Tibial artery (tissue), 4 donors: ENCODE data around the gene SORCS2.

Experiments used
- DNase-seq, 2 donors: peaks; one replicate each; pipeline ENCODE4 v3.0.0-alpha.2; 2019
- H3K27ac ChIP-seq, 2 donors: fragments of 200-600 bp; sonication (generic) in 1 of 2; 1 replicate in 1 of 2; 2 replicates in 1 of 2; pipeline ENCODE4 v1.5.1; 2018 to 2019; ENCODE audit warnings: mild to moderate bottlenecking in 1 of 2
- H3K27me3 ChIP-seq, 2 donors: fragments of 200-600 bp; sonication (generic) in 1 of 2; one replicate each; pipeline versions ENCODE4 v1.5.1 to v1.6.0; 2016 to 2019
- H3K36me3 ChIP-seq, 3 donors: fragments of 200-600 bp; sonication (generic) in 2 of 3; one replicate each; pipeline ENCODE4 v1.5.1; 2016 to 2019; ENCODE audit warnings: mild to moderate bottlenecking in 2 of 3
- H3K4me1 ChIP-seq, 4 donors: fragments of 200-600 bp; sonication (generic) in 2 of 4; 1 replicate in 3 of 4; 2 replicates in 1 of 4; pipeline ENCODE4 v1.5.1; 2016 to 2019
- H3K4me3 ChIP-seq, 2 donors: fragments of 200-600 bp; sonication (generic) in 1 of 2; 1 replicate in 1 of 2; 2 replicates in 1 of 2; pipeline ENCODE4 v1.5.1; 2018 to 2019; ENCODE audit warnings: mild to moderate bottlenecking in 2 of 2
- H3K9me3 ChIP-seq, 3 donors: fragments of 200-600 bp; sonication (generic) in 1 of 3; one replicate each; pipeline ENCODE4 v1.5.1; 2016 to 2019
- intact Hi-C: fragments of 100-400 bp; cut with DNase I; formaldehyde crosslinking; loops from one replicate; pipeline ENCODE4 v1.15.0; 2023; ENCODE audit warnings: low total_unique reads
- TF ChIP-seq, protein P1 (sequence below), 2 experiments: fragments of 200-600 bp in 1 of 2; fragments of 450-650 bp in 1 of 2; IDR thresholded peaks; one replicate each; pipeline ENCODE4 v1.5.1; 2017 to 2019; ENCODE audit warnings: antibody characterized with exemption in 2 of 2, mild to moderate bottlenecking in 1 of 2, moderate library complexity in 1 of 2

SORCS2 gene

DNA sequence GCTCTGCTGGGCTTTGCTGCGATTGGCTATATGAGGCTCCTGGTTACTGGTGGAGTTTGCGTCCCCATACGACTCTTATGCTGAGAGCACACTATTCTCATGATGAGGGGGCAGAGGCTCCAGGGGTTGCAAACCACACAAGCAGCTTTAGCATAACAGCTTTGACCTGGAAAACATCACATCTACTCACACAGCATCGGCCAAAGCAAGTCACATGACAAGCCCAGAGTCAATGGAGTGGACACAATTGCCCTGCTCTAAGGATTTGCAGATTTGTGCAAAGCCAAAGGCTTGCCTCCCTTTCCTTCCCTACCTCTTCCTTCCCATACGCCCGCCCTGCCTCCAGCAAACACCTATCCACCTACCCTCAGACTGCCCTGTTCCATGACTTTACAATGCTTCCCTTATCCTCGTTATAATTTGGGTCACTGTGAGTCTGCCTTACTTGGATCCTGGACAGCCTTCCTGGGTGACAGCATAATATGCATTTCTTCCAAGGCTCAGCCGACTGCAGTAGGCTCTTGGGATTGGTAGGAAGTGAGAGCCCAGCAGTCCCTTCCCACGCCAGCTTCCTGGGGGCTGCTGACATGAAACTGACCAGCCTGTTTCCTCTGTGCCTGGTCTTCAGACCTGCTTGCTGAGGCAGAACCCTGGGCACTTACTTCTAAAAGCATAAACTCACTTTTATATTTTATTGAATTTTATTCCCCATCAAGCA, 450.6 kb downstream of the SORCS2 start:
- no peaks in the 10 kb centered on the region for H3K4me1 ChIP-seq
- no peak for DNase-seq

GRCh38 chr4:7645158-7645557, 452.8 kb downstream of the SORCS2 start:
- no peak overlapping the region for H3K4me3 ChIP-seq
- intact Hi-C loops, result no loop called here

More for the DNA sequence above, 450.6 kb downstream of the SORCS2 start:
- H3K9me3 ChIP-seq, result peaks cover 0 to 11% (median 9%) of the 10 kb centered on the region in 3 donors
- peaks cover 0 to 23% of the 10 kb centered on the region in 2 donors for H3K27me3 ChIP-seq
- TF ChIP-seq, protein P1, sequence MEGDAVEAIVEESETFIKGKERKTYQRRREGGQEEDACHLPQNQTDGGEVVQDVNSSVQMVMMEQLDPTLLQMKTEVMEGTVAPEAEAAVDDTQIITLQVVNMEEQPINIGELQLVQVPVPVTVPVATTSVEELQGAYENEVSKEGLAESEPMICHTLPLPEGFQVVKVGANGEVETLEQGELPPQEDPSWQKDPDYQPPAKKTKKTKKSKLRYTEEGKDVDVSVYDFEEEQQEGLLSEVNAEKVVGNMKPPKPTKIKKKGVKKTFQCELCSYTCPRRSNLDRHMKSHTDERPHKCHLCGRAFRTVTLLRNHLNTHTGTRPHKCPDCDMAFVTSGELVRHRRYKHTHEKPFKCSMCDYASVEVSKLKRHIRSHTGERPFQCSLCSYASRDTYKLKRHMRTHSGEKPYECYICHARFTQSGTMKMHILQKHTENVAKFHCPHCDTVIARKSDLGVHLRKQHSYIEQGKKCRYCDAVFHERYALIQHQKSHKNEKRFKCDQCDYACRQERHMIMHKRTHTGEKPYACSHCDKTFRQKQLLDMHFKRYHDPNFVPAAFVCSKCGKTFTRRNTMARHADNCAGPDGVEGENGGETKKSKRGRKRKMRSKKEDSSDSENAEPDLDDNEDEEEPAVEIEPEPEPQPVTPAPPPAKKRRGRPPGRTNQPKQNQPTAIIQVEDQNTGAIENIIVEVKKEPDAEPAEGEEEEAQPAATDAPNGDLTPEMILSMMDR (IDR thresholded peaks at IDR 0.05), result no peak
- H3K4me3 ChIP-seq, result no peak overlapping the region
- intact Hi-C loops, result no loop called here
- H3K27ac ChIP-seq, result no peak overlapping the region
- H3K36me3 ChIP-seq, result no peaks in the 10 kb centered on the region

DNA sequence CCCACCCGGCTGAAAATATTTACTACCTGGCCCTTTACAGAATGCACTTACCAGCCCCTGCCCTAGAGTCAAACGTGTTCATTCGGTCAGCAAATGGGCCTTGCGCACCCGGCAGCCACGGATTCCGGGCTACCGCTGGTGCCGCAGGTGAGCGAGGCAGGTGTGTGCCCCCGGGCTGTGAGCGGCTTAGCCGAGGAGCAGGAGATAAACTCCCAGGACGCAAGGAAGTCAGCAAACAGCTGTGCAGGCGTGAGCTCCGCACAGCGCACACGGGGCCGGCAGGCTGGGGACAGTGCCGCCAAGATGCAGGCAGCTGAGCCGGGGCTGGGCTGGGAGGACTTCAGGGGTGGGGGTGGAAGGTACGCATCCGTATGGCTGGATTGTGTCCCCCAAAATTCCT, 453.6 kb downstream of the SORCS2 start:
- Histone ChIP-seq H3K4me1 (peaks cover 0 to 4% (median 0%) of the 10 kb centered on the region in 4 donors), H3K27ac (no peak overlapping the region), H3K4me3 (no peak overlapping the region), H3K27me3 (peaks cover 0 to 22% of the 10 kb centered on the region in 2 donors), H3K9me3 (peaks cover 0 to 11% (median 9%) of the 10 kb centered on the region in 3 donors), H3K36me3 (no peaks in the 10 kb centered on the region)
- no peak for DNase-seq
- TF ChIP-seq, protein P1 (IDR thresholded peaks at IDR 0.05), result no peak
- intact Hi-C loops, result no loop called here

More at GRCh38 chr4:7645158-7645557, 452.8 kb downstream of the SORCS2 start:
- no peak for DNase-seq
- Histone ChIP-seq H3K27ac (no peak overlapping the region), H3K27me3 (peaks cover 0 to 22% of the 10 kb centered on the region in 2 donors), H3K4me1 (peaks cover 0 to 4% (median 0%) of the 10 kb centered on the region in 4 donors), H3K36me3 (no peaks in the 10 kb centered on the region), H3K9me3 (peaks cover 0 to 11% (median 9%) of the 10 kb centered on the region in 3 donors)
- TF ChIP-seq, protein P1 (IDR thresholded peaks at IDR 0.05), result no peak

DNA sequence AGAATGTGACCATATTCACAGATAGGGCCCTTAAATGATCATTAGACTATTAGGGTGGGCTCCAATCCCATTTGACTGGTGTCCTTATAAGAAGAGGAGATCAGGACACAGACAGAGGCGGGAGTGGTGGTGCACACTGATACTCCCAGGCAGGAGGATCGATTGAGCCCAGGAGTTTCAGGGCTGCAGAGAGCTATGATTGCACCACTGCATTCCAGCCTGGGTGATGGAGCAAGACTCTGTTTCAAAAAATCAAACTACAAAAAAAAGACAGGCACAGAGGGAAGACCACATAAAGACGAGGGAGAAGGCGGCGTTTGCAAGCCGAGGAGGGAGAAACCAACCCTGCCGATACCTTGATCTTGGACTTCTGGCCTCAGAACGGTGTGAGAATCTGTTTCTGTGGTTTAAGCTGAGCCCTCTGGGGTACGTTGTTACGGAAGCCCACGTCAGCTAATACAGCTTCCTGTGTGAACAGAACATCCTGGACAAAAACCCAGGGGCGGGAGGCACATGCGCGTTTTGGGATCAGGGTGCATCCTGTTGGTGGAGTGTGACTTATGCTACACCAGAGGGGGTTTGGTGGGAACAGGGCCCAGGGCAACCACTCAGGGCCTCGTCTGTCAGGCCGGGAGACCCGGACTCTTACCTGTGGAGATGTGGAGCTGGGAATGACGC, 454.2 kb downstream of the SORCS2 start:
- TF ChIP-seq, protein P1 (IDR thresholded peaks at IDR 0.05), result no peak
- H3K36me3 ChIP-seq, result no peaks in the 10 kb centered on the region
- H3K27me3 ChIP-seq, result peaks cover 0 to 22% of the 10 kb centered on the region in 2 donors
- H3K27ac ChIP-seq, result no peak overlapping the region
- intact Hi-C loops, result no loop called here
- no peak for DNase-seq
- peaks cover 0 to 11% (median 9%) of the 10 kb centered on the region in 3 donors for H3K9me3 ChIP-seq
- peaks cover 0 to 4% (median 0%) of the 10 kb centered on the region in 4 donors for H3K4me1 ChIP-seq
- H3K4me3 ChIP-seq, result no peak overlapping the region

DNA sequence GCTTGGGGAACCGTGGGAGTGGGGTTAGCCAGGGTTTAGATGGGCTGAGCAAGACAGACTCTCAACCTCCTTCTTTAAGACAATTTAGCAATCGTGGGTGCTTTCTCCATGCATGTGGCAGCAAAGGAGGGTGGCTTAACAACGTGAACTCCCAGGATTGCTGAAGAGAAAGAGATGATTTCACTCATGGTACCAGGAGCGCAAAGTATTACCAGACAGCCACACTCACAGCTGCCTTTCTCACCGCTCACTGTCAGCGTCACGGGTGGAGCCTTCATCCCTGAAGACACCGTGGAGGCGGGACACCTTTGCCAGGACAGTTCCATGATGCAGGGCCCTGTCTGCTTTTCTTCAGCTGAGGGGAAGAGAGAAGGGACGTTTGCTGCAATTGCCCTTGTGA, 454.8 kb downstream of the SORCS2 start:
- H3K27ac ChIP-seq, result no peak overlapping the region
- TF ChIP-seq, protein P1 (IDR thresholded peaks at IDR 0.05), result no peak
- intact Hi-C loops, result no loop called here
- H3K9me3 ChIP-seq, result peaks cover 0 to 11% (median 9%) of the 10 kb centered on the region in 3 donors
- H3K4me1 ChIP-seq, result peaks cover 0 to 4% (median 0%) of the 10 kb centered on the region in 4 donors
- H3K36me3 ChIP-seq, result no peaks in the 10 kb centered on the region
- no peak for DNase-seq
- H3K4me3 ChIP-seq, result no peak overlapping the region
- peaks cover 0 to 22% of the 10 kb centered on the region in 2 donors for H3K27me3 ChIP-seq
